ENCODE data around the gene MBD4. TPM values are rescaled to one million over a fixed set of nuclear protein-coding genes. Genes with fewer than 3 reads are reported as not detected.
A peak's percentile ranks its signal among the peaks of the same experiment; 100 is the strongest.

Gene MBD4
- total and polyA plus RNA-seq, 10 of the 15 experiments (the other 5 are each of a cell fraction or from before 2014, with no cell fraction given) = 17.7 to 59.0 (median 49.0) TPM

GRCh38 chr3:129460155-129460554 is 20.4 kb upstream of the MBD4 start:
- RAD21 ChIA-PET (ENCODE audit: unreplicated experiment) = interaction anchor here (0.7 to 0.8 kb wide), 2 partner anchors 24 to 31 kb away, joined by 3 read pairs; no protein-coding TSS in a partner anchor
- Histone ChIP-seq H3K27ac (ENCODE audit: control insufficient read depth, insufficient read depth) (no peak overlapping the region; the same call in 1 of the 2 replicates), H3K79me2 (ENCODE audit: control insufficient read depth, insufficient read depth, low read length) (no peaks in the 10 kb centered on the region), H2AFZ (ENCODE audit: control insufficient read depth, low read depth, low read length) (no peak overlapping the region), H3K4me3 (no peak overlapping the region), H3K4me1 (ENCODE audit: control insufficient read depth, insufficient read depth, low read length) (peaks cover 12% of the 10 kb centered on the region), H3K27me3 (replicated peaks in 1 of 2; ENCODE audit: control insufficient read depth in 2 of 2, insufficient read depth in 2 of 2, low read length in 1 of 2) (no peaks in the 10 kb centered on the region), H3K9ac (ENCODE audit: control insufficient read depth, insufficient read depth, low read length) (no peak overlapping the region), H3K4me2 (ENCODE audit: control insufficient read depth, insufficient read depth) (no peak overlapping the region), H3K36me3 (ENCODE audit: control insufficient read depth in 2 of 2, insufficient read depth in 2 of 2, low read length in 1 of 2) (no peaks in the 10 kb centered on the region; a peak in 1 of 4 replicates), H3K9me3 (replicated peaks; ENCODE audit: control insufficient read depth, insufficient read depth, low read length) (no peaks in the 10 kb centered on the region), H4K20me1 (ENCODE audit: control insufficient read depth, insufficient read depth) (no peaks in the 10 kb centered on the region)
- CTCF ChIA-PET = no interaction called here
- BruUV-seq (replicated peaks) = no TSS peak
- intact Hi-C loops (cut with micrococcal nuclease; ENCODE audit: unreplicated experiment) (no loop called here), in situ Hi-C loops (cut with MboI) (no loop called here)
- WGBS (ENCODE audit: insufficient coverage, insufficient replicate concordance, low lambda C conversion rate, missing lambda C conversion rate) = 1% methylated on average over 3 of the region's 3 CpGs
- SMC1A ChIA-PET (ENCODE audit: uncharacterized antibody, unreplicated experiment) = interaction anchor here (1.1 to 1.2 kb wide), 2 partner anchors 30 to 33 kb away, joined by 3 read pairs; no protein-coding TSS in a partner anchor
- POLR2A ChIA-PET = no interaction called here
- TF ChIP-seq NBN (IDR thresholded peaks at IDR 0.05) (0 out of 2 replicates have a peak, but pooled peaks have one; percentile 16), EP300 (IDR thresholded peaks at IDR 0.05; ENCODE audit: borderline replicate concordance in 1 of 2, control insufficient read depth in 1 of 2, low read depth in 2 of 2, low read length in 2 of 2) (no peak), NFIC (IDR thresholded peaks at IDR 0.05; ENCODE audit: low read depth, low read length) (peak; percentile 39; the same call in 1 of the 2 replicates), TCF7 (IDR thresholded peaks at IDR 0.05; ENCODE audit: borderline replicate concordance) (no peak), JUNB (IDR thresholded peaks at IDR 0.05) (peak; percentile 40; the same call in 1 of the 2 replicates), ZSCAN29 (IDR thresholded peaks at IDR 0.05) (no peak), PKNOX1 (IDR thresholded peaks at IDR 0.05) (no peak), TBL1XR1 (IDR thresholded peaks at IDR 0.05; ENCODE audit: low read depth, low read length) (no peak), ZBED1 (IDR thresholded peaks at IDR 0.05; ENCODE audit: borderline replicate concordance) (no peak), NFXL1 (IDR thresholded peaks at IDR 0.05; ENCODE audit: borderline replicate concordance) (no peak), BCL3 (IDR thresholded peaks at IDR 0.05; ENCODE audit: borderline replicate concordance, insufficient read depth, low read depth, low read length, poor library complexity, severe bottlenecking) (no peak), DPF2 (IDR thresholded peaks at IDR 0.05) (no peak)
- ATAC-seq = peak; percentile 78
- no peak for DNase-seq (ENCODE audit: low read depth, low spot score)
- FAIRE-seq = no peak

All from GM12878 (cell line).